Measurements from ENCODE around the gene MCM9.

Gene MCM9

GRCh38 chr6:118894425-118895260, 40.3 kb downstream of the MCM9 start:
- ChIA-PET POLR2A (ENCODE audit: low non-redundant PET) (interaction anchor here (0.7 kb wide), 1 partner anchor 449 kb away, joined by 3 read pairs; no protein-coding TSS in a partner anchor), CTCF (interaction anchor here (0.6 kb wide), 1 partner anchor 27 kb away, joined by 3 read pairs; no protein-coding TSS in a partner anchor)
- TF ChIP-seq, protein P1, sequence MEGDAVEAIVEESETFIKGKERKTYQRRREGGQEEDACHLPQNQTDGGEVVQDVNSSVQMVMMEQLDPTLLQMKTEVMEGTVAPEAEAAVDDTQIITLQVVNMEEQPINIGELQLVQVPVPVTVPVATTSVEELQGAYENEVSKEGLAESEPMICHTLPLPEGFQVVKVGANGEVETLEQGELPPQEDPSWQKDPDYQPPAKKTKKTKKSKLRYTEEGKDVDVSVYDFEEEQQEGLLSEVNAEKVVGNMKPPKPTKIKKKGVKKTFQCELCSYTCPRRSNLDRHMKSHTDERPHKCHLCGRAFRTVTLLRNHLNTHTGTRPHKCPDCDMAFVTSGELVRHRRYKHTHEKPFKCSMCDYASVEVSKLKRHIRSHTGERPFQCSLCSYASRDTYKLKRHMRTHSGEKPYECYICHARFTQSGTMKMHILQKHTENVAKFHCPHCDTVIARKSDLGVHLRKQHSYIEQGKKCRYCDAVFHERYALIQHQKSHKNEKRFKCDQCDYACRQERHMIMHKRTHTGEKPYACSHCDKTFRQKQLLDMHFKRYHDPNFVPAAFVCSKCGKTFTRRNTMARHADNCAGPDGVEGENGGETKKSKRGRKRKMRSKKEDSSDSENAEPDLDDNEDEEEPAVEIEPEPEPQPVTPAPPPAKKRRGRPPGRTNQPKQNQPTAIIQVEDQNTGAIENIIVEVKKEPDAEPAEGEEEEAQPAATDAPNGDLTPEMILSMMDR (conservative IDR thresholded peaks at IDR 0.05; ENCODE audit: low read depth), result no peak
- peak overlapping the region; percentile 97 for H3K27ac ChIP-seq
- peak; percentile 35 for DNase-seq (ENCODE audit: low spot score)

- ChIA-PET POLR2A (ENCODE audit: low non-redundant PET) (interaction anchor here (0.7 kb wide), 1 partner anchor 448 kb away, joined by 3 read pairs; no protein-coding TSS in a partner anchor), CTCF (interaction anchor here (0.6 to 0.7 kb wide), 2 partner anchors 17 to 940 kb away, joined by 3 read pairs; no protein-coding TSS in a partner anchor)
- DNase-seq (ENCODE audit: low spot score), result peak; percentile 87
- H3K27ac ChIP-seq, result peak within 1 kb of the TSS; percentile 97
- TF ChIP-seq, protein P1 (conservative IDR thresholded peaks at IDR 0.05; ENCODE audit: low read depth), result peak; percentile 80
Observed at GRCh38 chr6:118893807-118894424, 41.0 kb downstream of the MCM9 start, which contains the start of gene ASF1A. Gene ASF1A, plus strand, starts transcription at chr6:118894152. Its CDS starts 262 bp downstream, at chr6:118894414.

DNA sequence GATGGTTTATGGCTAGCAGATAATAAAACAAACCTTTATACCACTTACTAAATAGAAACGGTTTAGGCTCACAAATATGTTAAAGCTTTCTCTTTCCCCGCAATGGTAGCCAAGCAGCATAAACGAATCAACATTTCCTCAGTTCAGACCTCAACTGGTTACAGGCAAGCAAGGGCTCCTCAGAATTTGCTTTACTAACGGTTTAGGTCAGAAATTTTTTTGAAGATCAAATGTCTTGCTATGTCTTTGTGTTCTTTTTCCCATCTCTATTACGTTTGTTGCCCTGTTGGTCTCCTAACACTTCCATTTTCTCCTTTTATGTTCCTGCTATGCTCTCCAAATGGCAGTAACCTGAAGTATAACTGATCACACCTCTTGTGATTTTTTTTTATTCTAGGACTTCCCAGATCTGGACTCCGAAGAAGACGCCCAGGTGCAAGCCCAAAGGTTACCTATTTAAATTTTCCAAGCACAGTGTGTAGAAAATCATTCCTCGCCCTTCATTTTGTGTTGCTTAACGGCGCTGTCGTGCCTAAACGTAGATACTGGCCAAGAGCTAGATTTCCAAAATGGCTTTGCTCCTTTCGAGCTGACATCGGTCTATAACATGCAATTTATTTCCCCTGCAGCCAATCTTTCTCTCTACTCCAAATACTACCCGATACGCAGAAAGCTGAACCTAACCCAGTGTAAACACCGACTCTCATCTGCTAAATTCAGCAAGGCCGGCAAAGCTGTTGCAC, 41.7 kb downstream of the MCM9 start:
- peak; percentile 8 for DNase-seq (ENCODE audit: low spot score)
- peak overlapping the region; percentile 97 for H3K27ac ChIP-seq
- TF ChIP-seq, protein P1 (conservative IDR thresholded peaks at IDR 0.05; ENCODE audit: low read depth), result no peak

DNA sequence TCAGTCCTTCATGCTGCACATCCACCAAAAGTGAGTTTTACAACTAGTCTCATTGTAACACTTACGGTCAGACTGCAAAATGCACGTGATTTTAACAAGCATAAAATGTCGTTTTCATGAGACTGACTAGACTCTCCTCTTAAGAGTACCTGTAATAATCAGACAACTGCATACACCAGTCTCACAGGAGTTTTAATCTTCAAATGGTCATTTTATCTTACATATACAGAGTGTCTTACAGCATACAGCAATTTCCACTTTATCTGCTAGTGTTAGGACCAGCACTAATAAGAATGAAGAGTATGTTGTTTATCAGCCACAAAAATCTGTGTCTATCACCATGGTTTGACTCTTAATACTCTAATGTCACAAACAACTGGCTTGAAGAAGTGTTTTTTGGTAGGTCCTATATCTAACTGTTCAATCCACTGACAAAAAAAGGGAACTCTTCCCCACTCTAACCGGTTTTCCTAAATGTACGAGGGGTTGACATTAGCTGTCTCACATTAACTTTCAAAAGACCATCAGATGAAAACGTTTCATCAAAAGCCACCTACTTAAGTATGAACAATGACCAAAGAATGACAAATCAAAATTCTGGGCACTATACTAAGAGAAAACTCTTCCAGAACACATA, 42.5 kb downstream of the MCM9 start:
- DNase-seq (ENCODE audit: low spot score), result no peak
- CTCF ChIA-PET, result no interaction called here
- TF ChIP-seq, protein P1 (conservative IDR thresholded peaks at IDR 0.05; ENCODE audit: low read depth), result no peak
- H3K27ac ChIP-seq, result no peak overlapping the region
- POLR2A ChIA-PET (ENCODE audit: low non-redundant PET), result no interaction called here

More for the DNA sequence above, 41.7 kb downstream of the MCM9 start:
- ChIA-PET POLR2A (ENCODE audit: low non-redundant PET) (no interaction called here), CTCF (interaction anchor here (0.6 to 0.7 kb wide), 2 partner anchors 18 to 941 kb away, joined by 3 read pairs; no protein-coding TSS in a partner anchor)

DNA sequence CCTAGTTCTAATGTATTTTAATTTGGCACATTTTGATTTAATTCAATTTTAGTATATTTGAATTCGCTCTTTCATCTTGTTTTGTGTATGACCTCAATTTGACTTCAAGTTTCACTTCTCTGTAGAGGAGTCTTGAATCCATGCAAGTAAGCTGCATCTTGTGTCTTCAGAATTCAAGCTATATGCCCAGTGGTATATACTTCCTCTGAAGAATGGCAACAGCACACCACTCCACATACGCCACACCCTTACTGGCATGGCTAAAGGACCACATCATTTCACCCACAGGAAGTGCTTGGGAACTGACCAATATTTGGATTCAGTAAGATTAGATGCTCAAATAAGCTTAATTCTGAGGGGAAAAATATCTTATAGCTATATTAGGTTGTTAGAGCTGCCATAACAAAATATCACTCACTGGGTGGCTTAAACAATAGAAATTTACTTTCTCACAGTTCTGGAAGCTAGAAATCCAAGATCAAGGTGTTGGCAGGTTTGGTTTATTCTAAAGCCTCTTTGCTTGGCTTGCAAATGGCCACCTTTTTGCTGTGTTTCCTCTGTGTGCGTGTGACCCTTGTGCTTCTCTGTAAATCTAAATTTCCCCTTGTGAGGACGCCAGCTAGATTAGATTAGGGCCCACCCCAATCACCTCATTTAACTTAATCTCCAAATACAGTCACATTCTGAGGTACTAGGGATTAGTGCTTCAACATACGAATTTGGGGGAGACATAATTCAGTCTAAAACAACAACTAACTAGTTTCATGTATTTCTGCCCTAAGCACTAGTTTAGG, 43.8 kb downstream of the MCM9 start:
- DNase-seq (ENCODE audit: low spot score), result no peak
- no peak overlapping the region for H3K27ac ChIP-seq
- POLR2A ChIA-PET (ENCODE audit: low non-redundant PET), result no interaction called here
- TF ChIP-seq, protein P1 (conservative IDR thresholded peaks at IDR 0.05; ENCODE audit: low read depth), result no peak
- CTCF ChIA-PET, result no interaction called here
